Neural cell (in vitro differentiated cells): Measurements from ENCODE around the gene ZNF3.

ENCODE experiments used
- EZH2 ChIP-seq: fragments of 200-600, 300-800 bp; shearing (Covaris generic), sonication (generic); IDR thresholded peaks from 2 replicates; pipeline ENCODE4 v1.6.1; 2014; ENCODE audit warnings: antibody characterized with exemption, low read length, borderline replicate concordance, mild to moderate bottlenecking; ENCODE audit not compliant: insufficient read depth, poor library complexity, severe bottlenecking
- MXI1 ChIP-seq: fragments of 450-650 bp; conservative IDR thresholded peaks from 2 replicates; pipeline ENCODE4 v1.6.1; 2014; ENCODE audit warnings: antibody characterized with exemption, mild to moderate bottlenecking; ENCODE audit not compliant: poor library complexity, severe bottlenecking
- POLR2AphosphoS5 ChIP-seq: IDR thresholded peaks from 2 replicates; pipeline ENCODE4 v1.6.1; 2012
- TAF1 ChIP-seq: IDR thresholded peaks from 2 replicates; pipeline ENCODE4 v1.6.1; 2012; ENCODE audit warnings: low read depth
- TF ChIP-seq, protein P1 (sequence below): fragments of 450-650 bp; IDR thresholded peaks from 2 replicates; pipeline ENCODE4 v1.5.1; 2014; ENCODE audit warnings: antibody characterized with exemption, mild to moderate bottlenecking, moderate library complexity; ENCODE audit not compliant: poor library complexity, severe bottlenecking

DNA sequence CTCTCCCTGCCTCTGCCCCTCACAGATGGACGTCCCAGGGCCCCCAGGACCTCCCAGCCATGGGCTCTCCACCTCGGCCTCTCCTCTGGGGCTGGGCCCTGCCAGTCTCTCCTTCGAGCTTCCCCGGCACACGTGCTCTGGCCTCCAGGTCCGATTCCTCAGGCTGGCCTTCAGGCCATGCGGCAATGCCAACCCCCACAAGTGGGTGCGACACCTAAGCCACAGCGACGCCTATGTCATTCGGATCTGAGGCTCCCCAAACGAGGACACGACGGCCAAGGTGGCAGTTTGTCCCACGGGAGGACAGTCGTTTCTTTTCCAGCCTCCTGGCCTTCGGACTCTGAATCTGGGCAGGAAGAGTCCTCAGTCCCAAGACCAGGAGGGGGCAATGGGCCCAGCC is 25.1 kb upstream of the ZNF3 start:
- no peak for TF ChIP-seq POLR2AphosphoS5
- no peak for TF ChIP-seq TAF1
- no peak for TF ChIP-seq MXI1
- no peak for TF ChIP-seq EZH2
- TF ChIP-seq, protein P1, sequence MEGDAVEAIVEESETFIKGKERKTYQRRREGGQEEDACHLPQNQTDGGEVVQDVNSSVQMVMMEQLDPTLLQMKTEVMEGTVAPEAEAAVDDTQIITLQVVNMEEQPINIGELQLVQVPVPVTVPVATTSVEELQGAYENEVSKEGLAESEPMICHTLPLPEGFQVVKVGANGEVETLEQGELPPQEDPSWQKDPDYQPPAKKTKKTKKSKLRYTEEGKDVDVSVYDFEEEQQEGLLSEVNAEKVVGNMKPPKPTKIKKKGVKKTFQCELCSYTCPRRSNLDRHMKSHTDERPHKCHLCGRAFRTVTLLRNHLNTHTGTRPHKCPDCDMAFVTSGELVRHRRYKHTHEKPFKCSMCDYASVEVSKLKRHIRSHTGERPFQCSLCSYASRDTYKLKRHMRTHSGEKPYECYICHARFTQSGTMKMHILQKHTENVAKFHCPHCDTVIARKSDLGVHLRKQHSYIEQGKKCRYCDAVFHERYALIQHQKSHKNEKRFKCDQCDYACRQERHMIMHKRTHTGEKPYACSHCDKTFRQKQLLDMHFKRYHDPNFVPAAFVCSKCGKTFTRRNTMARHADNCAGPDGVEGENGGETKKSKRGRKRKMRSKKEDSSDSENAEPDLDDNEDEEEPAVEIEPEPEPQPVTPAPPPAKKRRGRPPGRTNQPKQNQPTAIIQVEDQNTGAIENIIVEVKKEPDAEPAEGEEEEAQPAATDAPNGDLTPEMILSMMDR: no peak
